ENCODE data around the gene CALML4.
"Not testable (repeated sequence)": the region's sequence is repeated elsewhere in the genome, so short reads cannot be mapped to it uniquely, and the experiment has no call there.

CALML4 gene

GRCh38 chr15:68188647-68189046, 16.5 kb downstream of the CALML4 start:
- DNase-seq, result no peak

- DNase-seq, result no peak
Measured at GRCh38 chr15:68187559-68187958, 17.6 kb downstream of the CALML4 start.

- DNase-seq, result no peak
Measured at GRCh38 chr15:68186671-68187397, 18.3 kb downstream of the CALML4 start.

DNA sequence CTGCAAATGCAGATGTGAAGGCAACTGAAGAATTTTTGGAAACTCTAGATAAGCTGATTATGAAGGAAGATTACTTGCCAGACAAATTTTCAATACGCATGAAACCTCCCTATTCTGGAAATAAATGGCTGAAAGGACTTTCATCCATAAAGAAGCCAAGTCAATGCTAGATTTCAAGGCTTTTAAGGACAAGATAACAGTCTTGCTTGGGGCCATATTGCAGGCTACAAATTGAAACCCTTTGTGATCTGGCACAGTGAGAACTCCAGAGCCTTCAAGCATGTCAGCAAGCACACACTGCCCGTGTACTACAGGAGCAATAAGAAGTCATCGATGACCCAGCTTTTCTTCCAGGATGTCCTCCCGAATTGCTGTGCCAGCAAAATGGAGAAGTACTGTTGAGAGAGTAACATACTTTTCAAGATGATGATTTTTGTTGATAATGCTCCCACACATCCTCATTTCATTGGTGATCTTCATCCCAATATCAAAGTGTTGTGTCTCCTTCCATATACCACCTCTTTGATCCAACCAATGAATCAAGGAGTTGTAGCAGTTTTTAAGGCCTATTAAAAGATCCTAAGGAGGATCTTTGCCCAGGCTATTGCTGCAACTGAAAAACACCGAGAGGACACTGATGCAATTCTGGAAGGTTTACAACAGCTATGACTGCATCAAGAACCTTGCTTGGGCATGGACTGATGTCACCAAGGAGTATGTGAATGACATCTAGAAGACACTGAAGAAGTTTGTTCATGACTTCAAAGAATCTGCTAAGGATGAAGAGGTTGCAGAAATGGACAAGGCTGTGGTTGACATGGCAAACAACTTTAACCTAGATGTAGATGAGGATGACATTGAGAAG, 20.3 kb downstream of the CALML4 start:
- no peak for DNase-seq

GRCh38 chr15:68183616-68184315, 21.4 kb downstream of the CALML4 start:
- DNase-seq, result no peak

GRCh38 chr15:68177742-68178141, 27.4 kb downstream of the CALML4 start:
- no peak for DNase-seq

- no peak for DNase-seq
Measured at GRCh38 chr15:68176601-68177000, 28.5 kb downstream of the CALML4 start.

- no peak for DNase-seq
Measured at GRCh38 chr15:68175526-68175925, 29.6 kb downstream of the CALML4 start.

DNA sequence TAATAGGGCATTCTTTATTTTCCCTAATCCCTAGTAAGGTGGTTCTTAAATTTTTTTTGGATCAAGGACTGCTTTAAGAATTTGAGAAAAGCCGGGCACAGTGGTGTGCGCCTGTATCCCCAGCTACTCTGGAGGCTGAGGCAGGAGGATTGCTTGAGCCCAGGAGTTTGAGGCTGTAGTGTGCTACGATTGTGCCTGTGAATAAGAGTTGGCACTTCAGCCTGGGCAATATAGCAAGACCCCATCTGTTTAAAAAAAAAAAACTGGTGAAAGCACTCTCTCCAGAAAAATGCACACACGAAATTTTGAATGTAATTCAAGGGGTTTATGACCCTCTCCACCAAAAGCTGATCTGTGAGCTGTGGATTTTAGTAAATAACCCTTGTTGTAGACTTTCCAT, 32.0 kb downstream of the CALML4 start:
- no peak for DNase-seq

DNA sequence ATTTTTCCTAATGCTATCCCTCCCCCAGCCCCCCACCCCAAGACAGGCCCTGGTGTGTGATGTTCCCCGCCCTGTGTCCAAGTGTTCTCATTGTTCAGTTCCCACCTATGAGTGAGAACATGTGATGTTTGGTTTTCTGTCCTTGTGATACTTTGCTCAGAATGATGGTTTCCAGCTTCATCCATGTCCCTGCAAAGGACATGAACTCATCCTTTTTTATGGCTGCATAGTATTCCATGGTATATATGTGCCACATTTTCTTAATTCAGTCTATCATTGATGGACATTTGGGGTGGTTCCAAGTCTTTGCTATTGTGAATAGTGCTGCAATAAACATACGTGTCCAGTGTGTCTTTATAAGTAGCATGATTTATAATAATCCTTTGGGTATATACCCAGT, 33.1 kb downstream of the CALML4 start:
- not testable (repeated sequence) for DNase-seq

- no peak for DNase-seq
Measured at GRCh38 chr15:68166847-68167246, 38.3 kb downstream of the CALML4 start.

GRCh38 chr15:68163191-68163590, 41.9 kb downstream of the CALML4 start:
- DNase-seq, result no peak

DNA sequence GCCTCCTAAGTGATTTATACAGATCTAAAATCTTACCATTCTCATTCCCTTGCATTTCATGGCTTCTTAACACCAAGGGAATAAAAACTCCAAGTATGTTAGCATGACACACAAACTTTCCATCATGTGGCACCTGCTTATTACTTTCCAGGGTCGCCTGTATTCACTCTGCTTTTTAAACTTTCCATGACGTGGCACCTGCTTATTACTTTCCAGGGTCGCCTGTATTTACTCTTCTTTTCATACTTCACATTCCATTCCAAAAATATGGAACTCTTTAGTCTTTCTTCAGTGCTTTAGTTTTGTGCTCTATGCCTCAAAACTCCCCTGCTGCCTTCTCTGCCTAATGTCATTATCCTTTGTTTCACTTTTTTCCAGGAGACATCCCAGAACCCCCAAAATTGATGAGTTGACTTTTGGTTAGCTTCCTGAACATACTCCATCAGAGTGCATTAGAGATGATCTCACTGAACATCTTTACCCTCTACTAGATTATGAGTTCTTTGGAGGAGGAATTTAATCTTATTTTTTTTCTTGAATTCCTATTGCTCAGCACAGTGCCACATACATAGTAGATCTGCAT, 47.0 kb downstream of the CALML4 start:
- DNase-seq, result no peak

- no peak for DNase-seq
Measured at GRCh38 chr15:68157074-68157473, 48.1 kb downstream of the CALML4 start.

- no peak for DNase-seq
Measured at GRCh38 chr15:68154923-68155559, 50.1 kb downstream of the CALML4 start.

DNA sequence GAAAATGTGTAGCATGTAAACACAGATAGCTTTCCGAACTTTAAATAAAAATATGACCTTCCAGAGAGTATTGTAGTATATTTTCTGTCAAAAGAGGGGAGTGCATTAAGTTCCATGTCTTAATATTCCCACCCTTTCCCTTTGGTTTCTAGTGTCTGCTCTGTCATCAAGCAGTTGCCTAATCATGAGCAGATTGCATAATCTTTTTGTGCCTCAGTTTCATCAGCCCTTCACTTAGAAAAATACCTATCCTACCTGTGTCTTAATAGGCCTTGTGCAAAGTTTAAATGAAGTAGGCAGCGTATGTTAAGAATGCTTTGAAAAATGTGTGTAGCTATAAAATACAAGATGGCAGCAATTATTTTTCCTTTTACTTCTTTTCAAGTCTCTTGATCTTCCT, 52.8 kb downstream of the CALML4 start:
- DNase-seq, result no peak

GRCh38 chr15:68151277-68151676, 53.9 kb downstream of the CALML4 start:
- no peak for DNase-seq

DNA sequence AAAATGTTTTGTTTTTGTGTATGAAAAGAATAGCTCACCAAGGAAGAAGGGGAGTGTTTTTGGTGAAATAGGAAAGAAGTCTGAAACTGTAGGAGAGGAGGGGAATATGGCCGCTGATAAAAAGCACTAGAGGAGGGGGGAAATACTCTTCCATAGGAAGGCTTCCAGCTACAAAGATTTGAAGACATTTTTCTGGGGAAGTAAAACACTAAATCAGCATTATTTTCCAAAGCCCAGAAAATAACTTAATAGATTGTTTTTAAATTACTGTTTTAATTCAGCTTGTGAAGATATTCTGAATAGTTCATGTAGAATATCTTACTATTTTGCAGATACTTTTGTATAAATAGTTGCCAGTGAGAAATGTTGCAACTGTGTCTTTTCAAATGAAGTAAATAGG, 54.9 kb downstream of the CALML4 start:
- DNase-seq, result no peak

DNA sequence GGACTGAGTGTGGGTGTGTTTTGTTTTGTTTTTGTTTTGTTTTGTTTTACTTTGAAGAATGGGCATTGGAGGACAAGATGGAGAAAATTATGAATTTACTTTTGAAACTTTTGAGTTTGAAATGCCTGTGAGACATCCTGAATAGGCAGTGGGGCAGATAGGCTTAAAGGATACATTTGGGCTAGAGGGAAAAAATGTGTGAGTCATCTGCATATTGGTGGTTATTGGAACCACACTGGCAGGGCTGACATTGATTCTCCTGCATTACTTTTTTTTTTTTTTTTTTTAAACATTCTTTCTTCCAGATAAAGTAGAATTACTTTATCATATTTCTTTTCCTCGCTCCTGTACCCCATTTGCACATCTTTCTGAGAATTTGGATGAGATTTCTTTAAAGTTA, 56.1 kb downstream of the CALML4 start:
- DNase-seq, result no peak

- no peak for DNase-seq
Measured at GRCh38 chr15:68148039-68148438, 57.1 kb downstream of the CALML4 start.

DNA sequence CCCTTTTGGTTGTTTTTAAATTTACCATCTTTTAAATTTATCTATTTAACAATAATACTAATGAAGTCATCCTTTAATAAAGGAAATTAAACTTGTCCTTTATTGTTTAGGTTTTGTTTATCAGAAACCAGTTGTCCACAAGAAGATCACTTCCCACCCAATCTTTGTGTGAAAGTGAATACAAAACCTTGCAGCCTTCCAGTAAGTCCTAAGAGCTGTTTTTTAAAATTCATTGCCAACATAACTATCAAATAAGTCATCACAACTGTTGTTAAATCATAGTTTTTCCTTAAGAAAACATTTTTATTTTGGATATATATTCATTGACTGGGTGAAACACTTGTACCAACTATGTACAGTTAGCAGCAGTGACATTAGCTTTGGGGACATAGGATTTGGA, 59.4 kb downstream of the CALML4 start:
- DNase-seq, result no peak

DNA sequence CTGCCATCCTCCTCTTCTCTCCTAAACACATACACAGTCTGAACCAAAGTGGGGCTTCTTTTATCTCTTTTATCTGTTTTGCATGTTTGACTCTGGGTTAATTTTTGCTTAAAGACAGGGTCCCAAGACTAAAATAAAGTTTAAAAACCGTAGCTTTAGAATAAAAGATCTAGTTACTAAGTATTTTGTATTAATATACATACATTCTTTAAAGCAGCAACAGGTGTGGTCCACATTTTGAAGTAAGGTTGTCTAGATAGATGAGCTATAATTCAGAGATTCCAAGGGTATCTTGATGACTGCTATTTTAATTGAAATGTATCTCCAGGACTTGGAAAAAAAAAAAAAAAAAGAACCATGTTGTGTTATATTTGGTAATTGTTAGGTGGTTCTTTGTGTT, 61.3 kb downstream of the CALML4 start:
- no peak for DNase-seq

- no peak for DNase-seq
Measured at GRCh38 chr15:68143129-68143528, 62.0 kb downstream of the CALML4 start.
